K562 (cell line): Measurements from ENCODE around the gene TMEM114. TPM values are rescaled to one million over a fixed set of nuclear protein-coding genes. Genes with fewer than 3 reads are reported as not detected.

Source experiments
- ADNP ChIP-seq: fragments of 200-800 bp; sonication (Bioruptor generic); IDR thresholded peaks from 2 replicates; pipeline ENCODE4 v1.6.1; 2016; ENCODE audit warnings: missing genetic modification characterization, missing compliant biosample characterization
- CBFA2T3 ChIP-seq: fragments of 450-650 bp; IDR thresholded peaks from 2 replicates; pipeline ENCODE4 v1.6.1; 2017
- CEBPG ChIP-seq, 3 experiments: fragments of 200-800 bp in 1 of 3; sonication (Bioruptor generic) in 1 of 3; sonication (generic) in 1 of 3; formaldehyde crosslinking in 1 of 3; IDR thresholded peaks in 2 of 3; conservative IDR thresholded peaks in 1 of 3; 2 replicates each; pipeline versions ENCODE4 v1.6.1 to v1.8.0; 2016 to 2022; ENCODE audit warnings: missing compliant biosample characterization in 2 of 3, missing genetic modification characterization in 2 of 3, mild to moderate bottlenecking in 1 of 3, missing genetic modification reagents in 1 of 3
- CHCHD3 ChIP-seq: fragments of 250-450 bp; sonication (Bioruptor Pico); IDR thresholded peaks from 2 replicates; pipeline ENCODE4 v2.1.2; 2022; ENCODE audit warnings: mild to moderate bottlenecking
- CREB3 ChIP-seq: fragments of 450-650 bp; conservative IDR thresholded peaks from 2 replicates; pipeline ENCODE4 v1.6.1; 2016; ENCODE audit warnings: missing genetic modification characterization, low read depth, mild to moderate bottlenecking, missing compliant biosample characterization, moderate library complexity
- GATAD2B ChIP-seq: fragments of 450-650 bp; IDR thresholded peaks from 2 replicates; pipeline ENCODE4 v1.6.1; 2017; ENCODE audit warnings: mild to moderate bottlenecking, borderline replicate concordance
- HLTF ChIP-seq: fragments of 450-650 bp; IDR thresholded peaks from 2 replicates; pipeline ENCODE4 v1.6.1; 2016
- ILF3 ChIP-seq: fragments of 450-650 bp; IDR thresholded peaks from 2 replicates; pipeline ENCODE4 v1.6.1; 2018; ENCODE audit warnings: antibody characterized with exemption, mild to moderate bottlenecking, moderate library complexity, borderline replicate concordance
- KHSRP ChIP-seq: fragments of 450-650 bp; IDR thresholded peaks from 2 replicates; pipeline ENCODE4 v1.6.1; 2017
- MEIS2 ChIP-seq: fragments of 450-650 bp; IDR thresholded peaks from 2 replicates; pipeline ENCODE4 v1.6.1; 2014; ENCODE audit warnings: mild to moderate bottlenecking; ENCODE audit not compliant: partially characterized antibody
- MLX ChIP-seq, 2 experiments: fragments of 450-650 bp in 1 of 2; sonication (generic) in 1 of 2; formaldehyde crosslinking; conservative IDR thresholded peaks; 2 replicates each; pipeline versions ENCODE4 v1.4.0 to v1.8.1; 2020 to 2022; ENCODE audit warnings: mild to moderate bottlenecking in 1 of 2, missing genetic modification reagents in 1 of 2
- NCOR1 ChIP-seq: fragments of 450-650 bp; IDR thresholded peaks from 2 replicates; pipeline ENCODE4 v1.6.1; 2016; ENCODE audit warnings: mild to moderate bottlenecking, moderate library complexity
- NFIX ChIP-seq: fragments of 250-450 bp; sonication (Bioruptor Pico); IDR thresholded peaks from 2 replicates; pipeline ENCODE4 v1.4.0; 2020; ENCODE audit warnings: low read depth, mild to moderate bottlenecking, moderate library complexity
- NONO ChIP-seq, 2 experiments: fragments of 200-400 bp in 1 of 2; fragments of 450-650 bp in 1 of 2; formaldehyde crosslinking in 1 of 2; IDR thresholded peaks; 2 replicates each; pipeline ENCODE4 v1.6.1; 2017; ENCODE audit warnings: low read depth in 2 of 2, mild to moderate bottlenecking in 2 of 2, moderate library complexity in 2 of 2, low read length in 1 of 2
- PCBP1 ChIP-seq: fragments of 200-400 bp; formaldehyde crosslinking; IDR thresholded peaks from 2 replicates; pipeline ENCODE4 v1.6.1; 2018; ENCODE audit warnings: mild to moderate bottlenecking, low read depth, low read length; ENCODE audit not compliant: poor library complexity, severe bottlenecking
- POU5F1 ChIP-seq: fragments of 150-350 bp; IDR thresholded peaks from 2 replicates; pipeline ENCODE4 v1.6.1; 2014; ENCODE audit warnings: borderline replicate concordance, low read length, low read depth, mild to moderate bottlenecking; ENCODE audit not compliant: partially characterized antibody
- PTBP1 ChIP-seq: fragments of 200-400 bp; formaldehyde crosslinking; IDR thresholded peaks from 2 replicates; pipeline ENCODE4 v1.6.1; 2017; ENCODE audit warnings: low read depth, low read length
- RAD51 ChIP-seq: fragments of 450-650 bp; IDR thresholded peaks from 2 replicates; pipeline ENCODE4 v1.7.1; 2016; ENCODE audit warnings: low read depth, mild to moderate bottlenecking, borderline replicate concordance
- RFX5 ChIP-seq: IDR thresholded peaks from 2 replicates; pipeline ENCODE4 v1.6.1; 2011; ENCODE audit warnings: low read depth, mild to moderate bottlenecking, improper control_type of control experiment, low read length
- TBP ChIP-seq: optimal IDR thresholded peaks from 2 replicates; pipeline ENCODE3; 2011; ENCODE audit warnings: low read depth, low read length, improper control_type of control experiment
- TCFL5 ChIP-seq: fragments of 250-450 bp; sonication (Bioruptor Pico); conservative IDR thresholded peaks from 2 replicates; pipeline ENCODE4 v1.6.1; 2021; ENCODE audit warnings: mild to moderate bottlenecking, moderate library complexity, matching md5 sums
- TRIM24 ChIP-seq, 2 experiments: fragments of 450-650 bp; IDR thresholded peaks; 2 replicates each; pipeline ENCODE4 v1.6.1; 2016
- VEZF1 ChIP-seq: fragments of 200-800 bp; sonication (Bioruptor generic); IDR thresholded peaks from 2 replicates; pipeline ENCODE4 v1.6.1; 2017; ENCODE audit warnings: missing genetic modification characterization, missing compliant biosample characterization
- ZBED1 ChIP-seq: IDR thresholded peaks from 2 replicates; pipeline ENCODE4 v1.6.1; 2014
- ZC3H11A ChIP-seq: IDR thresholded peaks from 2 replicates; pipeline ENCODE4 v1.6.1; 2012; ENCODE audit warnings: low read depth, low read length, improper control_type of control experiment
- ZNF140 ChIP-seq: fragments of 250-450 bp; sonication (Bioruptor Pico); IDR thresholded peaks from 2 replicates; pipeline ENCODE4 v1.8.0; 2021; ENCODE audit warnings: moderate library complexity, mild to moderate bottlenecking, inconsistent platforms
- ZNF217 ChIP-seq: sonication (generic); formaldehyde crosslinking; IDR thresholded peaks from 2 replicates; pipeline ENCODE4 v1.8.0; 2022; ENCODE audit warnings: mild to moderate bottlenecking, missing genetic modification reagents
- ZNF586 ChIP-seq: fragments of 450-650 bp; formaldehyde crosslinking; conservative IDR thresholded peaks from 2 replicates; pipeline ENCODE4 v1.4.0; 2020; ENCODE audit warnings: mild to moderate bottlenecking, moderate library complexity
- ZNF589 ChIP-seq: fragments of 200-800 bp; sonication (Bioruptor generic); IDR thresholded peaks from 2 replicates; pipeline ENCODE4 v1.6.1; 2016; ENCODE audit warnings: low read depth, missing genetic modification characterization, missing compliant biosample characterization
- polyA plus RNA-seq, 8 experiments: library from polyadenylated mRNA; depleted of rRNA in 4 of 8; stranded (reverse) in 5 of 8; unstranded in 3 of 8; fragments of >200 nt; fragmentation: Nextera tagmentation in 2 of 8; fragmentation: Illumina TruSeq in 1 of 8; extraction: Ambion mirVana in 2 of 8; extraction: Trizol in 1 of 8; gene quantifications; 2 replicates each; pipeline versions ENCODE4 v1.2.1 to v1.2.3, GENCODE V29; 2011 to 2014; ENCODE audit warnings: inconsistent platforms in 1 of 8, missing spikeins in 1 of 8
- total RNA-seq, 7 experiments: library from RNA; depleted of rRNA in 6 of 7; stranded (reverse); fragments of >200 nt in 6 of 7; fragmentation: Illumina TruSeq in 2 of 7; extraction: Trizol in 2 of 7; gene quantifications; 2 replicates each; pipeline versions ENCODE4 v1.2.1 to v1.2.3, GENCODE V29; 2011 to 2021; ENCODE audit warnings: low replicate concordance in 1 of 7

TMEM114 gene
- total and polyA plus RNA-seq, 9 of the 15 experiments (the other 6 are each of a cell fraction or from before 2014, with no cell fraction given), result not detected

- peak; percentile 68; the same call in 1 of the 2 replicates for TF ChIP-seq ZNF589 (CRISPR knock-in tag)
- peak; percentile 95 for TF ChIP-seq NCOR1
- TF ChIP-seq GATAD2B, result no peak
- no peak for TF ChIP-seq PCBP1
- no peak for TF ChIP-seq NFIX (CRISPR knock-in tag)
- TF ChIP-seq CEBPG (CRISPR knock-in tag; IDR thresholded peaks at IDR 0.05), result no peak
- TF ChIP-seq CEBPG (tag; conservative IDR thresholded peaks at IDR 0.05 in 1 of 2, IDR thresholded peaks at IDR 0.05 in 1 of 2), result no peak
- no peak for TF ChIP-seq ILF3
- TF ChIP-seq PTBP1, result no peak
- no peak for TF ChIP-seq NONO (IDR thresholded peaks at IDR 0.05; ENCODE audit: low read depth in 2 of 2, low read length in 1 of 2)
- TF ChIP-seq CBFA2T3, result peak; percentile 98
- no peak for TF ChIP-seq POU5F1
- TF ChIP-seq HLTF, result 0 out of 2 replicates have a peak, but pooled peaks have one; percentile 65
- TF ChIP-seq ZNF140 (CRISPR knock-in tag), result no peak
- peak; percentile 97 for TF ChIP-seq TRIM24 (IDR thresholded peaks at IDR 0.05)
- TF ChIP-seq ZC3H11A, result no peak
- TF ChIP-seq CREB3 (tag), result no peak
- 0 out of 2 replicates have a peak, but pooled peaks have one; percentile 9 for TF ChIP-seq RAD51
- TF ChIP-seq TCFL5, result no peak
- TF ChIP-seq RFX5, result no peak
- no peak for TF ChIP-seq ZNF586 (CRISPR knock-in tag)
- TF ChIP-seq KHSRP, result peak; percentile 65; the same call in 1 of the 2 replicates
- peak; percentile 97 for TF ChIP-seq MEIS2
- TF ChIP-seq VEZF1 (CRISPR knock-in tag), result peak; percentile 46; the same call in 1 of the 2 replicates
- no peak for TF ChIP-seq ZNF217 (CRISPR knock-in tag)
- no peak for TF ChIP-seq TBP
- TF ChIP-seq MLX (CRISPR knock-in tag; conservative IDR thresholded peaks at IDR 0.05), result no peak
- no peak for TF ChIP-seq ZBED1
- TF ChIP-seq ADNP (tag), result no peak
- no peak for TF ChIP-seq CHCHD3 (CRISPR knock-in tag)
These were observed 3.9 kb upstream of the TMEM114 start (continued) for GRCh38 chr16:8594149-8594666.
